ENCODE data around the gene SEC14L1.

SEC14L1 gene

DNA sequence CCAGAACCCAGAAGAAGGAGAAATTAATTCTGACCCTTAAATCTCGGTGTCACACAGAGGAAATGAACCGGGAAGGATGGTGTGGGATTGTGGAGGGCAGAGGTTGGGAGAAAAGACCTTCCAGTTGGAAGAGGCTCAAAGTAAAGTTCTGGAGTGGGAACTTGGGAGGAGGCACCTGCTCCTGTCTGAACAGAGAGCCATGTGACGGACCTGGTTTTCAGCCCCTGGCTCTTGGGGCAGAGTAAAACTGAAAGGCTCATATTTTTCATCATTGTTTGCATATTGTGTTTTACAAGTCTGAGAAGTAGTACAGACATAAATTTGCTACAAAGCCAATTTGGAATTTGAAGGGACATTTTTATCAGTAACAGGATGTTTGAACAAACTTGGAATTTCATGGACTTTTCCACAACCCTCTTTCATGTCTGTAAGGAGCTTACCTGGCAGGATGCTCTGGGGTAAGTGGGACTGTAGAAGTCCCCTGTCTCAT is 24.4 kb upstream of the SEC14L1 start:
- no peak for DNase-seq (ENCODE audit: low read depth)

DNA sequence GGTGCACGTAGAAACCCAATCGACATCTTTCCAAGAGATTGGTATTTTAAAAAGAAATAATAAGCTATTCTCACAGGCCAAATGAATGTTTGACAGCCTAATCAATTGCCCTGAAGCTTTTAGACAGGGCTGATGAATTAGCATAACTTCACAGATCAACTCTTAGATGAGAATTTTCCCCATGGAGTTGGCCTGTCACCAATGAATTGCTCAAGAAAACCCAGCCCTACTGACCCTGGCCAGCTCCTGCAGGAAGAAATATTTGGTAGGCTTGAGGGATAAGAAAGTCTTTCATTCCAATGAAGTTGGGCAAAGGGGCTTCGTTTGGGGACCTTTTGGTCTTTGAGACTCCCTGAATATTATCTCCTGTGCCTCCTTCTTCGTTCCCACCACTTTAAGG is 23.4 kb upstream of the SEC14L1 start:
- DNase-seq (ENCODE audit: low read depth), result no peak

DNA sequence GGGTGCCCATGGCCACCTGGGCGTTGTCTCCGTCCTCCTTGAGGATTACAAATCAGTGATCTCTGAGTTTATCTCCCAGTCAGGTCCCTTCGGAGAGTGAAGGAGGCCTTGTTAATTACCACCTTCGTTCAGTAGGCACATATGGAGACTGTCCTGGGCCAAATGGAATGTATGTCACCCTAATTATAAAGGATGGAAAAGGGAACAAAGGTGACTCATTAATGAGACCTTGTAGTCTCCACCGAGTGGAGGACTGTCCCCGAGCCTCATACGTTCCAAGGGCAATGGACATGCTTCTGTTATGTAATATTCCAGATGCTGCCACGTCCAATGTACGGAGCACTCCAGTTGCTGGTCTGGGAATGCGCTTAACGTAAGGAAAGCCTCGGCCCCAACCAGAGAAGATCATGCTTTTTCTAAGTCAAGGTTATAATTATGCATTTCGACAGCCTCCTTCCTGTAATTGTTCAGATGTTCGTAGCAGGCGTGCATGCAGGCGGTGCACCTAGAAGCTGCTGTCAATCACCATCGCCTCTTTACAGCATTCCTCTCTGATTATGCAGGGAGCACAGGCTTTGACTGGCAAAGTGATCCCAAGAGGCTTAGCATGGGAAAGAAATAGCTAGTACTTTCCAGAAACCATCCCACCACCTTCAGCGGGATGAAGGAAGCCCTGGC is 22.4 kb upstream of the SEC14L1 start:
- no peak for DNase-seq (ENCODE audit: low read depth)

DNA sequence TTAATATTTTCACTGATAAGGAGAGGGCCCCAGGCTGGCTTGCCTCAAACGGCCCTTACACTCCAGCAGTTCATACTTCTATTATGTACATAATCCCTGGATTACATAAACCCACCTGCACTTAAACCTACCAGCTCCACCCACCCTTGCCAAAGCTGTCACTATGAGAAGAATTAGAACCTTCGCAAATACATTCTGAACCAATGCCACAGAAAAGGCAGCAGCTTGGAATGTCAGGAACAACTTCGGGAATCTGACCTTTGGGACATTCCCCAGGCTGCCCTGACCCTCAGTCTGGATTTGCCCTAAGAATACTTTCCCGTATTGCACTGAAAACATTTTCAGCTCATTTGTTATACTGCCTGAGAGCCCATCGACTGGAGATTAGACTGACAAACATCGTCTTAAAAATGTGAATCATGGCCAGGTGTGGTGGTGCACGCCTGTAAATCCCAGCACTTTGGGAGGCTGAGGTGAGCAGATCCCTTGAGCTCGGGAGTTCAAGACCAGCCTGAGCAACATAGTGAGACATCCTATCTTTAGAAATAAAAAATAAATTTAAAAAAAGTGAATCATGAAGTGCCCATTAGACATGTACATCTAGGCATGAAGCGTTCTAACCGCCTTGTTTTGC is 21.0 kb upstream of the SEC14L1 start:
- no peak for DNase-seq (ENCODE audit: low read depth)

DNA sequence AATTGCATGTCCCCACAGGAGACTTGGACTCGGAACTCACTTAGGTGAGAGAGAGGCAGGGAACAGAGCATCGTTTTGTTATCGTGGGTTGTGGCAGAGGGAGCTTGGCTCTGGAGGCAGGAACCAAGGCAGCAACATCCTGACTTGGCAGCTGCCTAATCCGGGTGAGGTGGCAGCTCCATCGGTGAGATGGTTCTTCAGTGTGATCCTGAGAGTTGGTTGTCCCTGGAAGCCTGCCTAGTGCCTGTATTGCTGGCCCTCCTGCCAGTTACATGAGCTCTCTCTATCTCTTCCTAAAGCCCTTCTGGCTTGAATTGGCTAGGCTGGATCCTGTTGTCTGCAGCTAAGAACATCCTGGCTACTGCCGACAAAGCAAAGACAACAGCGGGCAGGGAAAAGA is 19.9 kb upstream of the SEC14L1 start:
- DNase-seq (ENCODE audit: low read depth), result no peak

DNA sequence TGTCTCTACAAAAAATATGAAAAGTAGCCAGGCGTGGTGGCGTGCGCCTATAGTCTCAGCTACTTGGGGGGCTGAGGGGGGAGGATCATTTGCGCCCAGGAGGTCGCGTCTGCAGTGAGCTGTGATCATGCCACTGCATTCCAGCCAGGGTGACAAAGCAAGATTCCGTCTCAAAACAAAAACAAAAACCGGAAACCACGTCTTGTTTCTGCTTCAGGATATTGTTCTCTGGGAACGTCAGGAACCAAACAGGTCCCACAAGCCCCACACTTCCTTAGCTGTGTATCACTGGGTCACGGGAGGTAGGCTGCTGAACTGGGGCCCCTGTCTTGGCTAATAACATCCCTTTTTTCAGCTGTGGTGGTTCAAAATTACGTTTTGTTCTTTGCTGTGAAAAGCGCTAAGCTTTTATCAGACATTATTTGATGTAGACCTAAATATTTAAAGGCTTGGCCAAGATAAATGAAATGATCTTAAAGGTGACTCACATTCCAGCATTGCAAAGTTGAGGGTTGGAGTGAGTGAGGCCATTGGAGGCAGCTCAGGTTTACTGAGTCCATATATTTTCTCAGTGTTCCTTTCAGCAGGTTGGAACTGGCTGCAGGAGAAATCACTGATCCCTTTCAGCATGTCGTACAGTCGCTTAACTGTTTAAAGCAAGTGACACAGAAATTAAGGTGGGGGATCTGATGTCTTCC is 16.4 kb upstream of the SEC14L1 start:
- DNase-seq (ENCODE audit: low read depth), result no peak

DNA sequence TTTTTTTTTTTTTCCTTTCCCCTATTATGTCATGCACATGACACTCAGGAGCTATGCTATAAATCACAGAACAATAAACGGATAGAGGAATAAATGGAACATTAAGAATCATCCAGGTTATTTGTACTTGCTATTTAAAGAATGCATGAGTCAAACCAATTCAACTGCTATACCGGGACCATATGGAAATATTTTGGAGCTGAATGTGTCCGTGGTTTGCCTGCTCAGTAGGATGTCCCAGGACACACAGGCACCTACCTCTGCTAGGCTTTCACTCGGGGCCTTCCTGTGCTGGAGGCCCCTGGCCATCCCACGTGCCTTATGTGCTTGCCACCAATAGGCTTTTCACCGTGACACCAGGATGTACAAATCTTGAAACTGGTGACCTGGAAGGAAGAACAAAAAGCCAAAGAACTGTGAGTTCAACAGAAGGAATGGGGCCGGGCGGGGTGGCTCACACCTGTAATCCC is 15.3 kb upstream of the SEC14L1 start:
- no peak for DNase-seq (ENCODE audit: low read depth)

DNA sequence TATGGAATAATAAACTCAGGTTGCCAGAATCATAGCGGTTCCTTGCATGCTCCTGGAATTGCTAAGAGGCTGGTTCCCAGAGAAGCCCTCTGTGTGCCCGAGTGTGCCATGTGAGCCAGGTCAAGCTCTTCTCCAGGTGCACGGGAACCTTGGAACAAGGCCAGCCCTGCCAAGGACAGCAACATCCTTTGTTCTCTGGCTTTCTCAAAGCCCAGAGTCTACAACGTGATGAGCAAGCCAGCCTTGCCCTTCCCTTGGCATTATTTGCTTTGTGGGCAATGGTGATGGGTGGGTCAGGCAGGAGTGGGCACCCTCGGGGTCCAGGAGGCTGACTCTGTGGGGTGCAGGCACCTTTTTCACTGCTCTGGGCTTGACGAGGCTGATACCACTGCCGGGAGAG is 14.2 kb upstream of the SEC14L1 start:
- DNase-seq (ENCODE audit: low read depth), result no peak

DNA sequence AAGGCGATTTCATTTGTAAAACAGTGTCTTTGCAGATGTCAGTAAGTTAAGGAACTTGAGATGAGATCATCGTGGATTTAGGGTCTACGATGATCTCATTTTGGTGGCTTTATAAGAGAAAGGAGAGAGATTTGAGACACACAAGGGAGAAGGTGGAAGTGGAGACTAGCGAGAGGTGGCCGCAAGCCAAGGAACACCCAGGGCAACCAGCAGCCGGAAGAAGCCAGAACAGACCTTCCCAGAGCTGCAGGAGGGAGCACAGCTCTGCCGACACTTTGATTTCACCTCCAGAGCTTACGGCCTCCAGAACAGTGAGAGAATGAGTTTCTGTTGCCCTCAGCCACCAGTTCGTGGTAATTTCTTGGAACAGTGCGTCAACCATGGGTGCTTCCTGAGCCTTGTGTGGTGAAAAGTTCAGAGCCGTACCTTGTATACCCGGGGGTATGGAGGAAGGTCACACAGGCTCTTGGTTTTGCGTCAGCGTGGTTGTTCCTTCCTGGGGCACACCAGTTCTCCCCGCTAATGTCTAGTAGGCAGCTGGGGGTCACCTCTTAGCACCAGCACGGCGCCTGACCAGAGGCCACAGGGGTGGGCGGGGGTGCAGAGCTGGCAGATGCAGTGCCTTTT is 12.9 kb upstream of the SEC14L1 start:
- peak; percentile 25 for DNase-seq (ENCODE audit: low read depth)

DNA sequence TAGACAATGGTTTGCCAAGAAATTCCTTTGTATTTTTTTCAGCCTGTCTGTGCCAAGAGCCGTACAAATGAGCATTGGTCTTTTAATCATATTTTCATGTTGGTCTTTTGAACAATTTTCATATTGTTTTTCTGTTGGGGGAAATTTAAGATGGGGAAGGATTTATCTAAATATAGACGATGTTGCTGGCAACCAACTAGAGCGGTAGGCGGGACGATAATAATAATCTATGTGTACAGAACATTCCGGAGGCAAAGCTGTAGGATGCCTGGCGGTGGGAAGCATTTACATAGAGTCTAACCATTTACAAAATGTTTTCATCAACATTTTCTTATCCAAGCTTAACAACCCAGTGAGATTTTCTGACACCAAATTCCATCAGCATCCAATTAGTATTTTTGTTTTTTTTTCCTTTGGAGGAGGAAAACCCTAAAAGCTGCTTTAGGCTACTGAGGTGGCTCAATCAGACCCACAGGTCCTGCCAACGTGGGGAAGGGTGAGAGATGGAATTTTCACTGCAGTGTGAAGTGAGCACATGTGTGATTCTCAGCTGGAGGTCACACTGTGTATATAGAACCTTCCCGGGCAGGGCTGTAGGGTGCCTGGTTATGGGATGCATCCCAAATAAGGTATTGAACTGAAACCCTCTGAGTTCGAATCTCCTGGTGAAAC is 11.7 kb upstream of the SEC14L1 start:
- no peak for DNase-seq (ENCODE audit: low read depth)

DNA sequence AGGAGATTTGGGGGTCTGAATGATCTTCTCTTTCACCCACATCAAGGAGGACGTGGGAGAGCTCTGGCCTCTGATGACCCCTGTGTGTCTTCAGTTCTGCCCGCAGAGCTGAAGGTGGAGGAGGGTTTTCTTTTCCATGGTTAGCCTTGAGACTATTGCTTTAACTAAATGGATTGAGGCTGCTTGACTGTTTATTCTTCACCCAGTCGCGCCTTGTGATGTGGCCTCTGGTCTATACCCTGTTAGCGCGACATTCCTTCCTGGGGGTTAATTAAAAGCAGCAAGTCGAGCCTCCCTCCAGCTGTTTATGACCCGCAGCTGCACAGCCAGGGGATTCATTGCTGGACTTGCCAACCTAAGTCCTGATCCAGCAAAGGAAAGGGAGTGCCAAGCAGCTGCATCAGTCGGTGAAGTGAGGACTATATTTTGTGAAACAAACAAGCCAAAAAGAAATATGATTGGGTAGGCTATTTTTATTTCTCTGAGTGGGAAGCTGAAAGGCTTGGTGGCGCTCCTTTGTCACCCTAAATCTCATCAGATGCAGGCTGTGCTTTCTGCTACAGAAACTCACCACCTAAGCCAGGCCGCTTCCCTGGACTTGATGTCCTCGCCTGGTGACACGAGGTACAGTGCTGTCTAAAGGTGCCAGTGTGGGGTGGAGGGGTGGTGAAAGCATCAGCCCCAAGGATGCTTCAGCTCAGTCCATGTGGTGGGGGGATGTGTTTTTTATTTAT is 11.0 kb upstream of the SEC14L1 start:
- DNase-seq (ENCODE audit: low read depth), result no peak

DNA sequence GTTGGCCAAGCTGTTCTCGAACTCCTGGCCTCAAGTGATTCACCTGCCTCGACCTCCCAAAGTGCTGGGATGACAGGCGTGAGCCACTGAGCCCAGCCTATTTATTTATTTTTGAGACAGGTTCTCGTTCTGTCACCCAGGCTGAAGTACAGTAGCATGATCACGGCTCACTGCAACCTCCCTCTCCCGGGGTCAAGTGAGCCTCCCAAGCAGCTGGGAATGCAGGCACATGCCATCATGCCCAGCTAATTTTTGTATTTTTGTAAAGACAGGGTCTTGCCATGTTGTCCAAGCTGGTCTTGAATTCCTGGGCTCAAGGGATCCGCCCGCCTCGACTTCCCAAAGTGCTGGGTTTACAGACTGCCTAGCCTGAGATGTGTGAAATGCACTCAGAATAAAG is 10.2 kb upstream of the SEC14L1 start:
- DNase-seq (ENCODE audit: low read depth), result no peak

DNA sequence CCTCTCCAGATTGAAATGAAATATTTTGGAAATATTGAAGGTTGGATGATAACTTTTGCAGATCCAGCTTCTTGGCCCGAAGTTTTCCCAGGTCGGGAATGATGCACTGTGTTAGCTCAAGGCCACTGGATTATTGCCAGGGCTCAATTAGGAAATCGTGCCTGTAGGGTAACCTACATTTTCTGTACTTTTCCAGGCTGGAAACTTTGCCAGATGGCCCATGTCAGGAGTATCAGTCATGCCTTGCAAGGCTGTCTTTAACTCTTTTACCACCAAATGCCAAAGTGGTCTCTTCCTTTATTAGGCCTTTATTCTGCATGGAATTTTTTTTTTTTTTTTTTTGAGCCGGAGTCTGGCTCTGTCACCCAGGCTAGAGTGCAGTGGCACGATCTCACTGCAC is 8.9 kb upstream of the SEC14L1 start:
- no peak for DNase-seq (ENCODE audit: low read depth)

DNA sequence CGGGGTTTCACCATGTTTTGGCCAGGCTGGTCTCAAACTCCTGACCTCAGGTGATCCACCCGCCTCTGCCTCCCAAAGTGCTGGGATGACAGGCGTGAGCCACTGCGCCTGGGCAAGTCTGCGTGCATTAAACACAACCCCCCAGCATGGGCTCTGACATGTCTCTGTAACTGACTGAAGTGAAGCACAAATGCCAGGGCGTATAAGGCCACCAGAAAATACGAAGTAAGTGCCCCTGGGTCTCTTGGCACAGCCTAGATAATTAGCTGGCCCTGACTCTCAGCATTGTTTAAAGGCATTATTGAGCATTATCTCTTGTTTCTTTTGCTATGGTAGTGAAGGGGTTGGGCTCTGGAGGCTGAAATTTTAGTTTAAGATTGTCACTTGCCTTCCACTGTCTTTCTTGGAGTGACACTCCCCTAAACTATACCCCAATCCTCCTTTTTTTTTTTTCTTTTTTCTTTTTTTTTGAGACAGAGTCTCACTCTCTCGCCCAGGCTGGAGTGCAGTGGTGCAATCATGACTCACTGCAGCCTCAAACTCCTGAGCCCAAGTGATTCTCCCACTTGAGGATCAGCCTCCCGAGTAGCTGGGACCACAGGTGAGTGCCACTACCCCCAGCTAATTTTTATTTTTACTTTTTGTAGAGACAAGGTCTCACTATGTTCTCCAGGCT is 8.2 kb upstream of the SEC14L1 start:
- no peak for DNase-seq (ENCODE audit: low read depth)

DNA sequence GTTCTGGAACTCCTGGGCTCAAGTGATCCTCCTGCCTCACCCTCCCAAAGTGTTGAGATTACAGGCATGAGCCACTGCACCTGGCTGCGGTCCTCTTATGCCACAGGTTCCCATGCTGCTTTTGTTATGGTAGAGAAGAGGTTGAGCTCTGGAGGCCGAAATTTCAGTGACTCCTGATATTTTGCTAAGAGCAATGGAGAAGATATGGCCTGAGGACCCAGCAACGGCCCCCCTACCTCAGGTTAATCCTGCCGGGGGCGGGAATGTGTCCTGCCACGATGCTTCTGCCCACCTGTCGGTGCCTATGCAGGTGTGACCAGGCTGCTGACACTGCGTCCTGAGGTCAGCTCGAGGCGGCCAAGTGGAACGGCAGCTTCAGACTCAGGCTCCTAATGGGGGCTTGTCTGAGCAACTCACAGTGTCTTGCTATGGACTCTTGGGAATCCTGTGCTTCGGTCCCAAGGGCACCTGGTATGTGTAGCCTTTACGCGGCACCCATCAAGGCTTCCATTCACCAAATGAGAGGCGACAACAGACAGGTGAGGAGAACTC is 7.6 kb upstream of the SEC14L1 start:
- no peak for DNase-seq (ENCODE audit: low read depth)

DNA sequence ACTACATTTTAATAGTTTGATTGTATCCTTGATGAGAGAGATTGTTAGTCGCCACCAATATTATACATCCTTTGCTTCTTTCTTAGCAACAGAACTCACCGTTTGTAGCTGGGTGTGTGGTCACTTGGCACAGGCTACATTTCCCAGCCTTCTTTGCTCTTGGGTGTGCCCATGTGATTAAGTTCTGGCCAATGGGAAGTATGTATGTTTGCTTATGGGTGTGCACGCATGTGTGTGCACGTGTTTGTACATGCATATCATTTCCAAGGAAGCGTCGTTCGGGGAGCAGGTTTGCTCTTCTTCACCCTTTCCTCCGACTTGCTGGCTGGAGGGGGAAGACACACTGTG is 4.4 kb upstream of the SEC14L1 start:
- no peak for DNase-seq (ENCODE audit: low read depth)

DNA sequence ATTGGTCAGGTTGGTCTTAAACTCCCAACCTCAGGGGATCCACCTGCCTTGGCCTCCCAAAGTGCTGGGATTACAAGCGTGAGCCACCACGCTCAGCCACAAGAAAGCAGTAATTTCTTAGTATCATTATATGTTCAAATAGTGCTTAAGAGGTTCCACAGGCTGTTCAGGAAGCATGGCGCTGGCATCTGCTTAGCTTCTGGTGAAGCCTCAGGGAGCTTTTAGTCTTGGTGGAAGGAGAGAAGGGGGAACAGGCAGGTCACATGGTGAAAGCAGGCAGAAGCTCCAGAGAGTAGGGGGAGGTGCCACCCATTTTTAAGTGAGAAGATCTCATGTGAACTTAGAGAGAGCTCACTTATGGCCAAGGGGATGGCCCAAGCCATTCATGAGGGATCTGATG is 3.7 kb upstream of the SEC14L1 start:
- DNase-seq (ENCODE audit: low read depth), result no peak

DNA sequence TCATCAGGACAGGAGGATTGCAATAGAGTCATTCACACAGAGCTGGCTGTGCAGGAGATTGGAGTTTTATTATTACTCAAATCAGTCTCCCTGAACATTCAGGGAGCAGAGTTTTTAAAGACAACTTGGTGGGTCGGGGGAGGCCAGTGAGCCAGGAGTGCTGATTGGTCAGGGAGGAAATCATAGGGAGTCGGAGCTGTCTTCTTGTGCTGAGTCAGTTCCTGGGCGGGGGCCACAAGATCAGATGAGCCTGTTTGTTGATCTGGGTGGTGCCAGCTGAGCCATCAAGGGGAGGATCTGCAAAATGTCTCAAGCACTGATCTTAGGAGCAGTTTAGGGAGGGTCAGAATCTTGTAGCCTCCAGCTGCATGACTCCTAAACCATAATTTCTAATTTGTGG is 2.9 kb upstream of the SEC14L1 start:
- peak; percentile 7 for DNase-seq (ENCODE audit: low read depth)

DNA sequence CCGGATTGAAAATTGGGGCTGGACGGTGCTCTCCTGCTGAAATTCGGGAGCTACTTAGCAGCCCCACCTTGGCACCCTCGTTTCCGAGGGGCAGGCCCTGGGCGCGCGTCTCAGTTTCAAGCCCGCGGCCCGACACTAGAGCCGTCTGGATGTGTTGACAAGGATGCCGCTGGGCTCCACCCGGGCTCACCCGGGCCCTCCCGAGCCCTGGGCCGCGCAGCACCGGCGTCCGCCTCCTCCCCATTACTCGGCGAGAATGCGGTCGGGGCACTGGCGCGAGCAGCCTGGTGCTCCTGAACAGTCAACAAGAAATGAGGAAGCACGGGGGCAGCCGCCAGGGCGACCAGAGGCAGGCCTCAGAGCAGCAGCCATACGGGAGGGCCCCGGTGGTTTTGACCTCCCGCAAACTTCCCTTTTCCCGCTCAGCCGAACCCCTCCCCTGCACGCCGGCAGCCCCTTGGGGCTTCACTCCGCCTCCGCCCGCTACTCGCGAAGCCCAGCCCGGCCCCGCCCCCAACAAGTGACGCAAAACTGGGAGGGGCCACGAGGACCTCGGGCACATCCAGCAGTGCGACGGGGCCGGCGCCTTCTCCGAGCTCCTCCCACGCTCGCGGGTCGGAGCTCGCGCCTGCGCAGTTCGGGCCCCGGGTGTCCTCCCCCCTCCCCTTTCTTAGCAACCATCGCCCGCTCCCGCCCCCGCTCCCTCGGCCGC is 447 bp upstream of the SEC14L1 start:
- DNase-seq (ENCODE audit: low read depth), result peak; percentile 99

DNA sequence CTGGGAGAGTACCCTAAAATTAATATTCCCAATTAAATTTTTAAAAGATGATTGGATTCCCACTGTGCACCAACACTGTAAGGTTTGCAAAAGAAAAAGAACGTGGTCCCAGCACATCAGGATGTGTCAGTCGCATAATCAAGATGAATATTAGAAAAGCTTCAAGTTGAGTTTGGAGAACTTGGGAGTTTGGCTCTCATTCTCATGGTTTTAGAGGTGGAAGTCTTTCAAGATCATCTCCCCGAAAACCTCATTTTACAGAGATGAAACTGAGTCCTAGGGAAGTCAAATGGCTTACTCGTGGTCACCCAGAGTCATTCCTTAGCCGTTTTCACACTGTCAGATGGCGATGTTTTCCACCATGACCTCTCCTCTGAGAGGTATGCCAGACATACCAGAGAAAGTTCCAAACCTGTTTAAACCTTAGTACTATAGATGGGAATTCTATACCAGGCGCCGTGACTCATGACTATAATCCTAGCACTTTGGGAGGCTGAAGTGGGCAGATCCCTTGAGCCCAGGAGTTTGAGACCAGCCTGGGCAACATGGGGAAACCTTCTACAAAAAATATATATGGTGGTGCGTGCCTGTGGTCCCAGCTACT is 1.2 kb downstream of the SEC14L1 start:
- DNase-seq (ENCODE audit: low read depth), result no peak

Measured in stimulated activated CD8-positive, alpha-beta memory T cell treated with anti-CD3 and anti-CD28 coated beads, Interleukin-15, amount 100 ng/mL, for 24 hours (primary cell).